ENCODE data around the gene MTCL3.

MTCL3 gene

GRCh38 chr6:127518710-127519468 lies at the start of gene MTCL3:
TSS of gene MTCL3 (minus strand) at chr6:127519335.
- POLR2A ChIA-PET: interaction anchor here (0.6 kb wide), 1 partner anchor 1879 kb away, joined by 3 read pairs; no protein-coding TSS in a partner anchor
- H2AFZ ChIP-seq (ENCODE audit: low read length): no peak within 1 kb of the TSS
- H3K9me2 ChIP-seq (ENCODE audit: insufficient read depth, low read length): no peaks in the 10 kb centered on the region
- BruUV-seq (replicated peaks): no TSS peak
- H3K9me3 ChIP-seq (ENCODE audit: low read length): no peaks in the 10 kb centered on the region
- H3K4me1 ChIP-seq (ENCODE audit: insufficient read depth, low read length, poor library complexity, severe bottlenecking): no peaks in the 10 kb centered on the region
- CTCF ChIA-PET (ENCODE audit: unreplicated experiment): no interaction called here
- intact Hi-C loops (cut with micrococcal nuclease; ENCODE audit: unreplicated experiment): no loop called here
- no peak within 1 kb of the TSS for H3K4me2 ChIP-seq (ENCODE audit: low read length)
- no peak for DNase-seq (ENCODE audit: low spot score)
- H3K4me3 ChIP-seq (ENCODE audit: low read depth, low read length, poor library complexity, severe bottlenecking): no peak within 1 kb of the TSS
- H3K27ac ChIP-seq (ENCODE audit: low read depth, low read length, poor library complexity, severe bottlenecking): no peak within 1 kb of the TSS
- H3K79me2 ChIP-seq (ENCODE audit: insufficient read depth, low read depth, low read length): no peaks in the 10 kb centered on the region
- no peaks in the 10 kb centered on the region for H3K36me3 ChIP-seq (ENCODE audit: insufficient read depth, low read length)
- TF ChIP-seq EZH2phosphoT487 (IDR thresholded peaks at IDR 0.05; ENCODE audit: borderline replicate concordance, low read depth, low read length) (no peak), CTCF (conservative IDR thresholded peaks at IDR 0.05; ENCODE audit: low read length) (no peak)
- H4K20me1 ChIP-seq (ENCODE audit: insufficient read depth, low read length): no peaks in the 10 kb centered on the region

- Histone ChIP-seq H3K4me2 (ENCODE audit: low read length) (no peak overlapping the region), H3K27ac (ENCODE audit: low read depth, low read length, poor library complexity, severe bottlenecking) (no peak overlapping the region), H3K36me3 (ENCODE audit: insufficient read depth, low read length) (no peaks in the 10 kb centered on the region), H3K9me3 (ENCODE audit: low read length) (no peaks in the 10 kb centered on the region), H3K79me2 (ENCODE audit: insufficient read depth, low read depth, low read length) (no peaks in the 10 kb centered on the region), H3K4me1 (ENCODE audit: insufficient read depth, low read length, poor library complexity, severe bottlenecking) (no peaks in the 10 kb centered on the region), H3K9me2 (ENCODE audit: insufficient read depth, low read length) (no peaks in the 10 kb centered on the region), H3K4me3 (ENCODE audit: low read depth, low read length, poor library complexity, severe bottlenecking) (no peak overlapping the region), H2AFZ (ENCODE audit: low read length) (no peak overlapping the region), H4K20me1 (ENCODE audit: insufficient read depth, low read length) (no peaks in the 10 kb centered on the region)
- no peak for TF ChIP-seq EZH2phosphoT487 (IDR thresholded peaks at IDR 0.05; ENCODE audit: borderline replicate concordance, low read depth, low read length)
- no peak for TF ChIP-seq CTCF (conservative IDR thresholded peaks at IDR 0.05; ENCODE audit: low read length)
- no TSS peak for BruUV-seq (replicated peaks)
- DNase-seq (ENCODE audit: low spot score): no peak
- intact Hi-C loops (cut with micrococcal nuclease; ENCODE audit: unreplicated experiment): no loop called here
- ChIA-PET POLR2A (no interaction called here), CTCF (ENCODE audit: unreplicated experiment) (no interaction called here)
Observed at GRCh38 chr6:127567476-127567875, 48.3 kb upstream of the MTCL3 start.

- no peak for DNase-seq (ENCODE audit: low spot score)
- H3K9me3 ChIP-seq (ENCODE audit: low read length): no peaks in the 10 kb centered on the region
- TF ChIP-seq EZH2phosphoT487 (IDR thresholded peaks at IDR 0.05; ENCODE audit: borderline replicate concordance, low read depth, low read length): no peak
- H3K36me3 ChIP-seq (ENCODE audit: insufficient read depth, low read length): no peaks in the 10 kb centered on the region
- no peak overlapping the region for H3K27ac ChIP-seq (ENCODE audit: low read depth, low read length, poor library complexity, severe bottlenecking)
- H3K4me3 ChIP-seq (ENCODE audit: low read depth, low read length, poor library complexity, severe bottlenecking): no peak overlapping the region
- ChIA-PET POLR2A (no interaction called here), CTCF (ENCODE audit: unreplicated experiment) (no interaction called here)
- H4K20me1 ChIP-seq (ENCODE audit: insufficient read depth, low read length): no peaks in the 10 kb centered on the region
- H3K4me1 ChIP-seq (ENCODE audit: insufficient read depth, low read length, poor library complexity, severe bottlenecking): no peaks in the 10 kb centered on the region
- H3K9me2 ChIP-seq (ENCODE audit: insufficient read depth, low read length): no peaks in the 10 kb centered on the region
- no TSS peak for BruUV-seq (replicated peaks)
- H2AFZ ChIP-seq (ENCODE audit: low read length): no peak overlapping the region
- no peaks in the 10 kb centered on the region for H3K79me2 ChIP-seq (ENCODE audit: insufficient read depth, low read depth, low read length)
- intact Hi-C loops (cut with micrococcal nuclease; ENCODE audit: unreplicated experiment): no loop called here
- no peak overlapping the region for H3K4me2 ChIP-seq (ENCODE audit: low read length)
Observed at GRCh38 chr6:127566651-127567050, 47.5 kb upstream of the MTCL3 start.

Measured in OCI-LY7 (cell line).